Fibroblast of pulmonary artery (primary cell): ENCODE data around the gene LMO2.

Source experiments
- DNase-seq: peaks from one replicate; pipeline ENCODE4 v3.0.0-alpha.2; 2010; ENCODE audit warnings: low read depth
- H3K4me3 ChIP-seq: replicated peaks from 2 replicates; pipeline ENCODE4 v1.5.1; 2011; ENCODE audit warnings: low read depth, mild to moderate bottlenecking, control low read depth, low read length, moderate library complexity
- CTCF ChIP-seq: IDR thresholded peaks from 2 replicates; pipeline ENCODE4 v1.5.1; 2011; ENCODE audit warnings: mild to moderate bottlenecking, control low read depth, low read length, inconsistent platforms; ENCODE audit errors: missing control alignments

Gene LMO2

GRCh38 chr11:33891714-33892327, at the start of gene LMO2:
Gene LMO2 (minus strand): TSS chr11:33892076. CDS start chr11:33869716, 22,360 bp downstream.
- no peak for DNase-seq
- H3K4me3 ChIP-seq = no peak within 1 kb of the TSS
- TF ChIP-seq CTCF = no peak

GRCh38 chr11:33940538-33940815, 48.6 kb upstream of the LMO2 start:
- TF ChIP-seq CTCF = no peak
- DNase-seq = no peak
- no peak overlapping the region for H3K4me3 ChIP-seq

- peak; percentile 69 for DNase-seq
- no peak for TF ChIP-seq CTCF
- no peak overlapping the region for H3K4me3 ChIP-seq
Observed at GRCh38 chr11:33936725-33937604, 45.1 kb upstream of the LMO2 start.

- no peak for DNase-seq
- H3K4me3 ChIP-seq = no peak overlapping the region
- TF ChIP-seq CTCF = no peak
Observed at GRCh38 chr11:33935461-33936456, 43.9 kb upstream of the LMO2 start.

- DNase-seq = no peak
- no peak for TF ChIP-seq CTCF
- no peak overlapping the region for H3K4me3 ChIP-seq
Observed at GRCh38 chr11:33935005-33935404, 43.1 kb upstream of the LMO2 start.

GRCh38 chr11:33934450-33934849, 42.6 kb upstream of the LMO2 start:
- no peak overlapping the region for H3K4me3 ChIP-seq
- TF ChIP-seq CTCF = no peak
- DNase-seq = no peak
